HCT116 (cell line): Measurements from ENCODE around the gene NEDD4L. TPM values are rescaled to one million over a fixed set of nuclear protein-coding genes. Genes with fewer than 3 reads are reported as not detected.

Source experiments
- ATAC-seq: fragments of 200-7000 bp; cut with Tn5 transposase; 2 replicates; pipeline ENCODE4 v1.9.1; 2020; ENCODE audit warnings: mild to moderate bottlenecking, moderate library complexity
- BruUV-seq: library from RNA; stranded (reverse); fragments of 400-500 nt; replicated peaks from 2 replicates; lab custom pipeline; 2021; lab: Mats Ljungman, UMichigan
- CTCF ChIA-PET: fragments of 300-600 bp; sonication (Branson Sonifier 250); formaldehyde crosslinking; loops from one replicate; lab custom pipeline; 2021; ENCODE audit warnings: antibody characterized with exemption; lab: Charles Lee
- POLR2A ChIA-PET: fragments of 300-600, 350-600 bp; sonication (Branson Sonifier 250); formaldehyde crosslinking; loops from one replicate; lab custom pipeline; 2021; ENCODE audit warnings: antibody characterized with exemption; lab: Charles Lee
- RAD21 ChIA-PET, 2 experiments: fragments of 300-600 bp; sonication (Branson Sonifier 250); formaldehyde crosslinking; loops; one replicate each; lab custom pipeline; 2023; ENCODE audit warnings: low total read pairs in 2 of 2; ENCODE audit not compliant: uncharacterized antibody in 2 of 2, unreplicated experiment in 2 of 2, low non-redundant PET in 1 of 2; lab: Charles Lee
- DNase-seq: peaks from one replicate; pipeline ENCODE4 v3.0.0-alpha.2; 2010; ENCODE audit warnings: low read depth, low spot score
- H2AFZ ChIP-seq: fragments of 200-600 bp; shearing (Covaris generic), sonication (generic); 2 replicates; pipeline ENCODE4 v1.6.1; 2017; ENCODE audit warnings: low read depth, mixed run types, mixed read lengths, antibody characterized with exemption, low read length; ENCODE audit not compliant: poor library complexity, severe bottlenecking
- H3K27ac ChIP-seq: 2 replicates; pipeline ENCODE4 v1.5.1; 2012; ENCODE audit warnings: low read depth, low read length
- H3K27me3 ChIP-seq: fragments of 200-600 bp; sonication (generic); 2 replicates; pipeline ENCODE4 v1.6.1; 2016; ENCODE audit warnings: mixed run types, low read length, mixed read lengths; ENCODE audit not compliant: insufficient read depth
- H3K36me3 ChIP-seq, 2 experiments: fragments of 200-500 bp in 1 of 2; fragments of 200-600 bp in 1 of 2; sonication (Bioruptor generic) in 1 of 2; sonication (generic) in 1 of 2; 2 replicates each; pipeline versions ENCODE4 v1.5.1 to v1.6.1; 2014 to 2016; ENCODE audit warnings: low read length in 2 of 2, inconsistent platforms in 1 of 2, mixed read lengths in 1 of 2, mixed run types in 1 of 2; ENCODE audit not compliant: insufficient read depth in 2 of 2, control insufficient read depth in 1 of 2
- H3K4me1 ChIP-seq, 2 experiments: fragments of 200-600 bp in 1 of 2; sonication (generic) in 1 of 2; 2 replicates each; pipeline versions ENCODE4 v1.5.1 to v1.6.1; 2012 to 2017; ENCODE audit warnings: low read length in 2 of 2, inconsistent platforms in 1 of 2, mild to moderate bottlenecking in 1 of 2, mixed read lengths in 1 of 2, mixed run types in 1 of 2, moderate library complexity in 1 of 2; ENCODE audit not compliant: insufficient read depth in 2 of 2, control insufficient read depth in 1 of 2
- H3K4me2 ChIP-seq: fragments of 200-600 bp; sonication (generic); 2 replicates; pipeline ENCODE4 v1.6.1; 2017; ENCODE audit warnings: mixed run types, low read length, mixed read lengths
- H3K4me3 ChIP-seq, 2 experiments: fragments of 200-600 bp in 1 of 2; sonication (generic) in 1 of 2; replicated peaks in 1 of 2; 2 replicates each; pipeline ENCODE4 v1.5.1; 2011 to 2016; ENCODE audit warnings: low read length in 2 of 2, control low read depth in 1 of 2, low read depth in 1 of 2, mild to moderate bottlenecking in 1 of 2, mixed read lengths in 1 of 2, mixed run types in 1 of 2
- H3K79me2 ChIP-seq: fragments of 200-600 bp; sonication (generic); 2 replicates; pipeline ENCODE4 v1.6.1; 2017; ENCODE audit warnings: mild to moderate bottlenecking, mixed run types, low read length, moderate library complexity, mixed read lengths; ENCODE audit not compliant: insufficient read depth
- H3K9ac ChIP-seq: fragments of 200-600 bp; sonication (generic); 2 replicates; pipeline ENCODE4 v1.6.1; 2016; ENCODE audit warnings: low read length, mixed read lengths
- H3K9me2 ChIP-seq: fragments of 200-600 bp; sonication (generic), shearing (Covaris generic); 2 replicates; pipeline ENCODE4 v1.6.1; 2017; ENCODE audit warnings: mixed run types, mild to moderate bottlenecking, moderate library complexity; ENCODE audit not compliant: insufficient read depth
- H3K9me3 ChIP-seq, 2 experiments: fragments of 200-500 bp in 1 of 2; fragments of 200-600 bp in 1 of 2; sonication (Bioruptor generic) in 1 of 2; sonication (generic) in 1 of 2; 2 replicates each; pipeline ENCODE4 v1.6.1; 2014 to 2017; ENCODE audit warnings: low read length in 2 of 2, mixed read lengths in 2 of 2, inconsistent platforms in 1 of 2, low read depth in 1 of 2, mild to moderate bottlenecking in 1 of 2, mixed run types in 1 of 2, moderate library complexity in 1 of 2; ENCODE audit not compliant: control insufficient read depth in 1 of 2, insufficient read depth in 1 of 2
- H4K20me1 ChIP-seq: fragments of 200-600 bp; sonication (generic), shearing (Covaris generic); 2 replicates; pipeline ENCODE4 v1.6.1; 2017; ENCODE audit warnings: mixed run types, mild to moderate bottlenecking, moderate library complexity; ENCODE audit not compliant: insufficient read depth
- CBX3 ChIP-seq: IDR thresholded peaks from 2 replicates; pipeline ENCODE4 v1.6.1; 2012; ENCODE audit warnings: low read depth
- JUND ChIP-seq: IDR thresholded peaks from 2 replicates; pipeline ENCODE4 v1.6.1; 2012
- RAD21 ChIP-seq: IDR thresholded peaks from 2 replicates; pipeline ENCODE4 v1.6.1; 2012; ENCODE audit warnings: low read depth, mild to moderate bottlenecking
- SIN3A ChIP-seq: IDR thresholded peaks from 2 replicates; pipeline ENCODE4 v1.6.1; 2012; ENCODE audit warnings: low read depth
- SRF ChIP-seq: IDR thresholded peaks from 2 replicates; pipeline ENCODE4 v1.6.1; 2012; ENCODE audit warnings: low read depth
- ZNF274 ChIP-seq: fragments of 200-500 bp; sonication (Bioruptor generic); IDR thresholded peaks from 2 replicates; pipeline ENCODE4 v1.6.1; 2014; ENCODE audit warnings: mild to moderate bottlenecking, low read depth, low read length, inconsistent platforms
- intact Hi-C: fragments of 100-400 bp; cut with micrococcal nuclease; formaldehyde crosslinking; loops from 2 replicates; pipeline ENCODE4 v1.10.0; 2022
- total RNA-seq: library from RNA; stranded (reverse); gene quantifications from one replicate; pipeline ENCODE4 v1.2.1, GENCODE V29; 2021; ENCODE audit not compliant: unreplicated experiment
- TF ChIP-seq, protein P1 (sequence below): IDR thresholded peaks from 2 replicates; pipeline ENCODE4 v1.6.1; 2012
- TF ChIP-seq, protein P2 (sequence below): IDR thresholded peaks from 2 replicates; pipeline ENCODE4 v1.6.1; 2012; ENCODE audit warnings: low read depth
- TF ChIP-seq, protein P3 (sequence below): IDR thresholded peaks from 2 replicates; pipeline ENCODE4 v1.6.1; 2012

NEDD4L gene
- total RNA-seq, 1 experiment from 2014 or later = 41.5 TPM

DNA sequence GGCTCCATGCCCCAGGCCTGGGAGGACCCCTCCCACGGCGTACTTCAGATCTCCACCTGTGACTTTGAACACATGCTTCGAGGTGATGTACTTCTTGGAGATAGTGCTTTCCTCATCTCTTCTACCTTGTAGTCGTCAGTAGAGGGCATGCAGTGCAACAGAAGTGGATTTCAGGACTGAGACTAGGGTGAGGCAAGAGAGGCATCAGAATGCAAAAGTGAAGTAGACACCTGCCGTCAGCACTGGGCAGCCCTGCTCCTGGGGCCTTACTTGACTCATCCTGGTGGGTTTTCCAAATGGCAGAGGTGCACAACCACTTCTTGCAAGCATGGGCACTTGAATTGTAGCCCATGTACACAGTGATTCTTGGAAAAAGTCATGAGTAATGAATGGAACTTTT lies 258.8 kb downstream of the NEDD4L start:
- Histone ChIP-seq H3K79me2 (no peaks in the 10 kb centered on the region), H3K4me2 (no peak overlapping the region), H3K27ac (no peak overlapping the region)
- POLR2A ChIA-PET = no interaction called here
- no peak for ATAC-seq
- TF ChIP-seq RAD21 = no peak
- no peak for TF ChIP-seq SRF
- TF ChIP-seq, protein P1, sequence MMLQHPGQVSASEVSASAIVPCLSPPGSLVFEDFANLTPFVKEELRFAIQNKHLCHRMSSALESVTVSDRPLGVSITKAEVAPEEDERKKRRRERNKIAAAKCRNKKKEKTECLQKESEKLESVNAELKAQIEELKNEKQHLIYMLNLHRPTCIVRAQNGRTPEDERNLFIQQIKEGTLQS = no peak
- TF ChIP-seq, protein P2, sequence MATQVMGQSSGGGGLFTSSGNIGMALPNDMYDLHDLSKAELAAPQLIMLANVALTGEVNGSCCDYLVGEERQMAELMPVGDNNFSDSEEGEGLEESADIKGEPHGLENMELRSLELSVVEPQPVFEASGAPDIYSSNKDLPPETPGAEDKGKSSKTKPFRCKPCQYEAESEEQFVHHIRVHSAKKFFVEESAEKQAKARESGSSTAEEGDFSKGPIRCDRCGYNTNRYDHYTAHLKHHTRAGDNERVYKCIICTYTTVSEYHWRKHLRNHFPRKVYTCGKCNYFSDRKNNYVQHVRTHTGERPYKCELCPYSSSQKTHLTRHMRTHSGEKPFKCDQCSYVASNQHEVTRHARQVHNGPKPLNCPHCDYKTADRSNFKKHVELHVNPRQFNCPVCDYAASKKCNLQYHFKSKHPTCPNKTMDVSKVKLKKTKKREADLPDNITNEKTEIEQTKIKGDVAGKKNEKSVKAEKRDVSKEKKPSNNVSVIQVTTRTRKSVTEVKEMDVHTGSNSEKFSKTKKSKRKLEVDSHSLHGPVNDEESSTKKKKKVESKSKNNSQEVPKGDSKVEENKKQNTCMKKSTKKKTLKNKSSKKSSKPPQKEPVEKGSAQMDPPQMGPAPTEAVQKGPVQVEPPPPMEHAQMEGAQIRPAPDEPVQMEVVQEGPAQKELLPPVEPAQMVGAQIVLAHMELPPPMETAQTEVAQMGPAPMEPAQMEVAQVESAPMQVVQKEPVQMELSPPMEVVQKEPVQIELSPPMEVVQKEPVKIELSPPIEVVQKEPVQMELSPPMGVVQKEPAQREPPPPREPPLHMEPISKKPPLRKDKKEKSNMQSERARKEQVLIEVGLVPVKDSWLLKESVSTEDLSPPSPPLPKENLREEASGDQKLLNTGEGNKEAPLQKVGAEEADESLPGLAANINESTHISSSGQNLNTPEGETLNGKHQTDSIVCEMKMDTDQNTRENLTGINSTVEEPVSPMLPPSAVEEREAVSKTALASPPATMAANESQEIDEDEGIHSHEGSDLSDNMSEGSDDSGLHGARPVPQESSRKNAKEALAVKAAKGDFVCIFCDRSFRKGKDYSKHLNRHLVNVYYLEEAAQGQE = no peak
- no peak for TF ChIP-seq ZNF274
- TF ChIP-seq, protein P3, sequence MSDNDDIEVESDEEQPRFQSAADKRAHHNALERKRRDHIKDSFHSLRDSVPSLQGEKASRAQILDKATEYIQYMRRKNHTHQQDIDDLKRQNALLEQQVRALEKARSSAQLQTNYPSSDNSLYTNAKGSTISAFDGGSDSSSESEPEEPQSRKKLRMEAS = no peak
- no peak for TF ChIP-seq CBX3
- TF ChIP-seq JUND = no peak
- TF ChIP-seq SIN3A = no peak
- TF ChIP-seq, all 23 proteins: peak for 0
- Histone ChIP-seq H3K9me3 (peaks cover 3 to 14% of the 10 kb centered on the region in 2 experiments; a peak in 3 of 4 replicates), H3K4me3 (no peak overlapping the region), H3K9ac (no peak overlapping the region), H4K20me1 (no peaks in the 10 kb centered on the region), H3K4me1 (peaks cover 0 to 7% of the 10 kb centered on the region in 2 experiments; a peak in 1 of 4 replicates), H3K27me3 (no peaks in the 10 kb centered on the region), H3K9me2 (no peaks in the 10 kb centered on the region), H3K36me3 (no peaks in the 10 kb centered on the region), H2AFZ (no peak overlapping the region)
- CTCF ChIA-PET = no interaction called here
- intact Hi-C loops = no loop called here
- RAD21 ChIA-PET = no interaction called here
- BruUV-seq = no TSS peak
- no peak for DNase-seq
